ENCODE data around the gene GREB1.

DNA sequence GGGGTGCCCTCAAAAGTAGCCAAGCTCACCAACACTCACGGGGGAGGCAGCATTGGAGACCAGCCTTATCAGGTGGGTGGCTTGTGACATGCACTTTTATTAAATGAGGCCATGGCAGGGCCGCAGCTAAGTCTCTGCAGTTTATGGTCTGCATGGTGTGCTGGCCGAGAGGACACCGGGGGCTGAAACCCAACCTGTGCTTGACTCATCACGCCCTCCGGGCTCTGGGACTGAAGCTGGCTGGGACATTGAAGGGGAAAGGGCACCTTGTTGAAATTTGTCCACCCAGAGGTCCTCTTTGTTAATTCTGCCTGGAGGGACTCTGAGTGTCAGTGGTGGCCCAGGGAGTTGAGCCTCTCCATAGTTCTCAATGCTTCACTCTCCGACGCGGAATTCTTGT lies 153.9 kb downstream of the GREB1 start:
- TF ChIP-seq SP1 (IDR thresholded peaks at IDR 0.05) (no peak), NFRKB (IDR thresholded peaks at IDR 0.05) (no peak), FOXK2 (IDR thresholded peaks at IDR 0.05) (no peak)

Data from HEK293T (cell line).